HFFc6 (cell line): Measurements from ENCODE around the gene JCHAIN. TPM values are rescaled to one million over a fixed set of nuclear protein-coding genes. Genes with fewer than 3 reads are reported as not detected.
"Not testable (repeated sequence)": the region's sequence is repeated elsewhere in the genome, so short reads cannot be mapped to it uniquely, and the experiment has no call there.

Experiments
- DNase-seq: peaks from one replicate; pipeline ENCODE4 v3.0.0-alpha.2; 2018
- H3K27ac Mint-ChIP-seq: 2 replicates; pipeline ENCODE4 v1.8.0; 2020; ENCODE audit warnings: mild to moderate bottlenecking, mixed read lengths
- H3K27me3 Mint-ChIP-seq: 2 replicates; pipeline ENCODE4 v1.8.0; 2021; ENCODE audit warnings: mild to moderate bottlenecking, moderate library complexity, mixed read lengths; ENCODE audit not compliant: insufficient read depth
- H3K36me3 Mint-ChIP-seq: 2 replicates; pipeline ENCODE4 v1.8.0; 2021; ENCODE audit warnings: low read depth, mixed read lengths
- H3K4me1 Mint-ChIP-seq: 2 replicates; pipeline ENCODE4 v1.8.0; 2020; ENCODE audit warnings: low read depth, mixed read lengths
- H3K4me3 Mint-ChIP-seq: 2 replicates; pipeline ENCODE4 v1.8.0; 2020; ENCODE audit warnings: mild to moderate bottlenecking, moderate library complexity, mixed read lengths
- H3K9me3 Mint-ChIP-seq: 2 replicates; pipeline ENCODE4 v1.8.0; 2020; ENCODE audit warnings: mild to moderate bottlenecking, mixed read lengths
- total RNA-seq, 6 experiments: library from RNA; stranded (reverse); fragmentation: NEBNext Ultra II Directional; extraction: Animal tissue kit (Norgen Biotek cat#: 25700); gene quantifications; 2 replicates in 1 of 6; 3 replicates in 5 of 6; pipeline ENCODE4 v1.2.3, GENCODE V29; 2021
- TF ChIP-seq, protein P1 (sequence below): fragments of 200-600 bp; sonication (generic); IDR thresholded peaks from 2 replicates; pipeline ENCODE4 v1.5.0; 2021; ENCODE audit warnings: antibody characterized with exemption, mild to moderate bottlenecking

The JCHAIN gene
- total RNA-seq, 6 experiments from 2014 or later: 0.15 to 1.3 (median 0.46) TPM; not detected in 1

GRCh38 chr4:70700712-70701111, 34.4 kb upstream of the JCHAIN start:
- no peak for DNase-seq
- H3K4me1 Mint-ChIP-seq: peaks cover 13% of the 10 kb centered on the region
- no peak overlapping the region for H3K27ac Mint-ChIP-seq
- H3K27me3 Mint-ChIP-seq: no peaks in the 10 kb centered on the region; the same call in none of the 2 replicates
- no peaks in the 10 kb centered on the region for H3K36me3 Mint-ChIP-seq
- TF ChIP-seq, protein P1, sequence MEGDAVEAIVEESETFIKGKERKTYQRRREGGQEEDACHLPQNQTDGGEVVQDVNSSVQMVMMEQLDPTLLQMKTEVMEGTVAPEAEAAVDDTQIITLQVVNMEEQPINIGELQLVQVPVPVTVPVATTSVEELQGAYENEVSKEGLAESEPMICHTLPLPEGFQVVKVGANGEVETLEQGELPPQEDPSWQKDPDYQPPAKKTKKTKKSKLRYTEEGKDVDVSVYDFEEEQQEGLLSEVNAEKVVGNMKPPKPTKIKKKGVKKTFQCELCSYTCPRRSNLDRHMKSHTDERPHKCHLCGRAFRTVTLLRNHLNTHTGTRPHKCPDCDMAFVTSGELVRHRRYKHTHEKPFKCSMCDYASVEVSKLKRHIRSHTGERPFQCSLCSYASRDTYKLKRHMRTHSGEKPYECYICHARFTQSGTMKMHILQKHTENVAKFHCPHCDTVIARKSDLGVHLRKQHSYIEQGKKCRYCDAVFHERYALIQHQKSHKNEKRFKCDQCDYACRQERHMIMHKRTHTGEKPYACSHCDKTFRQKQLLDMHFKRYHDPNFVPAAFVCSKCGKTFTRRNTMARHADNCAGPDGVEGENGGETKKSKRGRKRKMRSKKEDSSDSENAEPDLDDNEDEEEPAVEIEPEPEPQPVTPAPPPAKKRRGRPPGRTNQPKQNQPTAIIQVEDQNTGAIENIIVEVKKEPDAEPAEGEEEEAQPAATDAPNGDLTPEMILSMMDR: no peak
- H3K9me3 Mint-ChIP-seq: no peaks in the 10 kb centered on the region
- H3K4me3 Mint-ChIP-seq: no peak overlapping the region

GRCh38 chr4:70698435-70698834, 32.1 kb upstream of the JCHAIN start:
- not testable (repeated sequence) for H3K4me1 Mint-ChIP-seq, H3K36me3 Mint-ChIP-seq, DNase-seq

DNA sequence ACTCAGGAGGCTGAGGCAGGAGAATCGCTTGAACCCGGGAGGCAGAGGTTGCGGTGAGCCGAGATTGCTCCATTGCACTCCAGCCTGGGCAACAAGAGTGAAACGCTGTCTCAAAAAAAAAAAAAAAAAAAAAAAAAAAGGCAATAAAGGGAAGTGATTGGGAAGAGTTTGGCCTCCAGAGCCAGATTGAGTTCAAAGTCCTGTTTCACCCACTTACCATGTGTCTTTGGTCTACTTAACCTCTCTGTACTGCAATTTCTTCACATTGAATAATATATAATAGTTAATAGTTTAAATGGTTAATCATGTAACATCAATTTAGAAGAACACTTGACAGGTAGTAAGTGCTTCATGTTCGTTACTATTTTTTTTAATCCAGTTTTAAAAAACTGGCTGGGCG, 28.3 kb upstream of the JCHAIN start:
- Mint-ChIP-seq H3K4me1 (peaks cover 18% of the 10 kb centered on the region), H3K36me3 (peaks cover 16% of the 10 kb centered on the region)
- H3K4me3 Mint-ChIP-seq, DNase-seq, H3K27ac Mint-ChIP-seq, H3K9me3 Mint-ChIP-seq, H3K27me3 Mint-ChIP-seq: not testable (repeated sequence)

More at GRCh38 chr4:70698435-70698834, 32.1 kb upstream of the JCHAIN start:
- not testable (repeated sequence) for H3K9me3 Mint-ChIP-seq, H3K4me3 Mint-ChIP-seq, H3K27me3 Mint-ChIP-seq
- 0 out of 2 replicates have a peak overlapping the region, but pooled peaks have one; percentile 36 for H3K27ac Mint-ChIP-seq

GRCh38 chr4:70691661-70692060, 25.4 kb upstream of the JCHAIN start:
- no peaks in the 10 kb centered on the region for H3K9me3 Mint-ChIP-seq
- no peak overlapping the region for H3K27ac Mint-ChIP-seq
- TF ChIP-seq, protein P1: no peak
- H3K4me3 Mint-ChIP-seq: no peak overlapping the region; the same call in 1 of the 2 replicates
- peaks cover 28% of the 10 kb centered on the region for H3K36me3 Mint-ChIP-seq
- DNase-seq: no peak
- no peaks in the 10 kb centered on the region; the same call in 1 of the 2 replicates for H3K27me3 Mint-ChIP-seq
- H3K4me1 Mint-ChIP-seq: peaks cover 34% of the 10 kb centered on the region

DNA sequence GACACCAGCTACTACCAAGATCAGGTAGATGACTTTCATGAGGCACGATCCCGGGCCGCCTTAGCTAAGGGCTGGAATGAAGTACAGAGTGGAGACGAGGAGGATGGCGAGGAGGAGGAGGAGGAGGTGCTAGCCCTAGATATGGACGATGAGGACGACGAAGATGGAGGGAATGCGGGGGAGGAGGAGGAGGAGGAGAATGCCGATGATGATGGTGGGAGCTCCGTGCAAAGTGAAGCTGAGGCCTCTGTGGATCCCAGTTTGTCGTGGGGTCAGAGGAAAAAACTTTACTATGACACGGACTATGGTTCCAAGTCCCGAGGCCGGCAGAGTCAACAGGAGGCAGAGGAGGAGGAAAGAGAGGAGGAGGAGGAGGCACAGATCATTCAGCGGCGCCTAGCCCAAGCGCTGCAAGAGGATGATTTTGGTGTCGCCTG, 22.5 kb upstream of the JCHAIN start:
- peaks cover 28% of the 10 kb centered on the region for H3K36me3 Mint-ChIP-seq
- TF ChIP-seq, protein P1: no peak
- H3K27me3 Mint-ChIP-seq: no peaks in the 10 kb centered on the region; the same call in 1 of the 2 replicates
- DNase-seq: no peak
- H3K4me3 Mint-ChIP-seq: peak overlapping the region; percentile 98
- peak overlapping the region; percentile 99 for H3K27ac Mint-ChIP-seq
- H3K9me3 Mint-ChIP-seq: no peaks in the 10 kb centered on the region
- H3K4me1 Mint-ChIP-seq: peaks cover 34% of the 10 kb centered on the region

GRCh38 chr4:70687821-70688794, 21.8 kb upstream of the JCHAIN start, which contains the start of gene UTP3:
UTP3 (plus strand) TSS chr4:70688532; CDS start chr4:70688678, 146 bp downstream.
- Mint-ChIP-seq H3K36me3 (peaks cover 28% of the 10 kb centered on the region), H3K4me1 (peaks cover 34% of the 10 kb centered on the region), H3K9me3 (no peaks in the 10 kb centered on the region), H3K27me3 (no peaks in the 10 kb centered on the region; the same call in 1 of the 2 replicates), H3K4me3 (peak within 1 kb of the TSS; percentile 98), H3K27ac (peak within 1 kb of the TSS; percentile 99)
- peak; percentile 100 for DNase-seq
- TF ChIP-seq, protein P1: peak; percentile 97
